K562 (cell line): ENCODE data around the gene TMEM147. TPM values are rescaled to one million over a fixed set of nuclear protein-coding genes. Genes with fewer than 3 reads are reported as not detected.

Source experiments
- ARHGAP35 ChIP-seq: fragments of 450-650 bp; IDR thresholded peaks from 2 replicates; pipeline ENCODE4 v1.6.1; 2018; ENCODE audit not compliant: partially characterized antibody
- ARNT ChIP-seq, 2 experiments: fragments of 450-650 bp; IDR thresholded peaks; 2 replicates each; pipeline ENCODE4 v1.6.1; 2016; ENCODE audit warnings: mild to moderate bottlenecking in 1 of 2
- ATF7 ChIP-seq: fragments of 450-650 bp; IDR thresholded peaks from 2 replicates; pipeline ENCODE4 v1.7.1; 2014; ENCODE audit warnings: mild to moderate bottlenecking, moderate library complexity
- EP400 ChIP-seq: fragments of 450-650 bp; IDR thresholded peaks from 2 replicates; pipeline ENCODE4 v1.6.1; 2017; ENCODE audit warnings: antibody characterized with exemption, mild to moderate bottlenecking, moderate library complexity
- HNRNPUL1 ChIP-seq: fragments of 200-400 bp; formaldehyde crosslinking; IDR thresholded peaks from 2 replicates; pipeline ENCODE4 v1.6.1; 2017; ENCODE audit warnings: low read length
- KLF6 ChIP-seq: fragments of 250-450 bp; sonication (Bioruptor Pico); IDR thresholded peaks from 2 replicates; pipeline ENCODE4 v1.4.0; 2020; ENCODE audit warnings: mild to moderate bottlenecking, moderate library complexity, borderline replicate concordance
- PHF21A ChIP-seq: fragments of 450-650 bp; IDR thresholded peaks from 2 replicates; pipeline ENCODE4 v1.6.1; 2017; ENCODE audit warnings: low read depth, borderline replicate concordance
- POLR2AphosphoS2 ChIP-seq: IDR thresholded peaks from 2 replicates; pipeline ENCODE4 v1.6.1; 2012; ENCODE audit warnings: low read length, improper control_type of control experiment
- SAP30 ChIP-seq: fragments of 200-600 bp; sonication (generic); IDR thresholded peaks from 2 replicates; pipeline ENCODE4 v1.6.1; 2012; ENCODE audit warnings: borderline replicate concordance, low read depth, mild to moderate bottlenecking, moderate library complexity, low read length, control low read depth, inconsistent platforms; ENCODE audit not compliant: insufficient read depth, poor library complexity, severe bottlenecking
- TAF15 ChIP-seq: fragments of 200-400 bp; formaldehyde crosslinking; IDR thresholded peaks from 2 replicates; pipeline ENCODE4 v1.6.1; 2017; ENCODE audit warnings: mild to moderate bottlenecking, low read depth, low read length, moderate library complexity
- ZNF644 ChIP-seq: fragments of 200-800 bp; sonication (Bioruptor generic); IDR thresholded peaks from 2 replicates; pipeline ENCODE4 v1.6.1; 2016; ENCODE audit warnings: low read depth, missing genetic modification characterization, missing compliant biosample characterization
- ZNF668 ChIP-seq: fragments of 250-450 bp; sonication (Bioruptor Pico); IDR thresholded peaks from 2 replicates; pipeline ENCODE4 v1.8.0; 2022; ENCODE audit warnings: mild to moderate bottlenecking, inconsistent platforms
- polyA plus RNA-seq, 8 experiments: library from polyadenylated mRNA; depleted of rRNA in 4 of 8; stranded (reverse) in 5 of 8; unstranded in 3 of 8; fragments of >200 nt; fragmentation: Nextera tagmentation in 2 of 8; fragmentation: Illumina TruSeq in 1 of 8; extraction: Ambion mirVana in 2 of 8; extraction: Trizol in 1 of 8; gene quantifications; 2 replicates each; pipeline versions ENCODE4 v1.2.1 to v1.2.3, GENCODE V29; 2011 to 2014; ENCODE audit warnings: inconsistent platforms in 1 of 8, missing spikeins in 1 of 8
- total RNA-seq, 7 experiments: library from RNA; depleted of rRNA in 6 of 7; stranded (reverse); fragments of >200 nt in 6 of 7; fragmentation: Illumina TruSeq in 2 of 7; extraction: Trizol in 2 of 7; gene quantifications; 2 replicates each; pipeline versions ENCODE4 v1.2.1 to v1.2.3, GENCODE V29; 2011 to 2021; ENCODE audit warnings: low replicate concordance in 1 of 7
- TF ChIP-seq, protein P1 (sequence below): IDR thresholded peaks from 3 replicates; pipeline ENCODE4 v1.6.1; 2011; ENCODE audit warnings: borderline replicate concordance, mild to moderate bottlenecking; ENCODE audit not compliant: insufficient read length, insufficient read depth
- TF ChIP-seq, protein P2 (sequence below), 2 experiments: fragments of 450-650 bp in 1 of 2; sonication (generic) in 1 of 2; formaldehyde crosslinking in 1 of 2; IDR thresholded peaks; 2 replicates each; pipeline versions ENCODE4 v1.7.1 to v1.9.0; 2016 to 2022; ENCODE audit warnings: inconsistent platforms in 1 of 2, mild to moderate bottlenecking in 1 of 2, missing genetic modification reagents in 1 of 2
- TF ChIP-seq, protein P3 (sequence below): fragments of 250-450 bp; sonication (Bioruptor Pico); IDR thresholded peaks from 2 replicates; pipeline ENCODE4 v1.4.0; 2020; ENCODE audit warnings: mild to moderate bottlenecking

Gene TMEM147
- total and polyA plus RNA-seq, 9 of the 15 experiments (the other 6 are each of a cell fraction or from before 2014, with no cell fraction given): 73.8 to 194 (median 142) TPM

DNA sequence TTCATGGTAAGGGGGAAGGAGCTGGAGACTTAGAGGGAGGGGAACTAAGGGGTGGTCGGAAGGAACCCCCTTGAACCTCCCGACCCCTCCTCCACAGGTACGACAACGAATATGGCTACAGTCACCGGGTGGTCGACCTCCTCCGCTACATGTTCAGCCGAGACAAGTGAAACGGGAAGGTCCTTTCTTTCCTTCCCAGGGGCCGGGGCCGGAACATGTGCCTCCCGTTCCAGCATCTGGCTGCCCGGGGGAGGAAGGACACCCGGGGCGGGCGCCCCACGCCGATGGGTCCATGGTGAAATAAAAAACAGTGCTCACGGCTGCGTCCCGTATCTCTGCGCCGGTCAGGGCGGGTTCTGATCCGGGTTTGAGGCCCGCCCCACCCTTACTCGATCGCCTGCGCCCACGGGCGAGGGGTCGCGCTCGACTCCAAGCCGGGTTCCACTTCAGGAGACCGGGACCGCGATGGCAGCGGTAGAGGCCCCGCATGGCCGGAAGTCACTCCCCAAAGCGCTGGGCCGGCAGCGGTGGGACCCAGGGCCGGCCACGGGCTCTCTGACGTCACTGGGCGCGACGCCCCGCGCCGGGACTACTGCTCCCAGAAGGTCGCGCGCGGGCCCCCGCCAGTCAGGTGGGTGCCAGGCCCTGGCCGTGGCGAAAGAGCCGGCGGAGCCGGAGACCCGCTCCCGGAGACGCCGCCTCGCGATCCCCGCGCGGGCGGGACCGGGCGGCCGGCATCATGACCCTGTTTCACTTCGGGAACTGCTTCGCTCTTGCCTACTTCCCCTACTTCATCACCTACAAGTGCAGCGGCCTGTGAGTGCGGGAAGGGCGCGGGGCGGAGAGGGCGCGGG lies at the start of gene TMEM147 (continued):
- TF ChIP-seq, protein P1, sequence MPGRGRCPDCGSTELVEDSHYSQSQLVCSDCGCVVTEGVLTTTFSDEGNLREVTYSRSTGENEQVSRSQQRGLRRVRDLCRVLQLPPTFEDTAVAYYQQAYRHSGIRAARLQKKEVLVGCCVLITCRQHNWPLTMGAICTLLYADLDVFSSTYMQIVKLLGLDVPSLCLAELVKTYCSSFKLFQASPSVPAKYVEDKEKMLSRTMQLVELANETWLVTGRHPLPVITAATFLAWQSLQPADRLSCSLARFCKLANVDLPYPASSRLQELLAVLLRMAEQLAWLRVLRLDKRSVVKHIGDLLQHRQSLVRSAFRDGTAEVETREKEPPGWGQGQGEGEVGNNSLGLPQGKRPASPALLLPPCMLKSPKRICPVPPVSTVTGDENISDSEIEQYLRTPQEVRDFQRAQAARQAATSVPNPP: no peak
- TF ChIP-seq HNRNPUL1 (no peak), ATF7 (peak; percentile 92), ZNF668 (no peak), ARHGAP35 (no peak), TAF15 (no peak), EP400 (peak; percentile 92), POLR2AphosphoS2 (no peak), ARNT (IDR thresholded peaks at IDR 0.05) (no peak), PHF21A (no peak), ZNF644 (tag) (no peak), KLF6 (CRISPR knock-in tag) (peak; percentile 22; the same call in 1 of the 2 replicates), SAP30 (peak; percentile 86)
- TF ChIP-seq, protein P2, sequence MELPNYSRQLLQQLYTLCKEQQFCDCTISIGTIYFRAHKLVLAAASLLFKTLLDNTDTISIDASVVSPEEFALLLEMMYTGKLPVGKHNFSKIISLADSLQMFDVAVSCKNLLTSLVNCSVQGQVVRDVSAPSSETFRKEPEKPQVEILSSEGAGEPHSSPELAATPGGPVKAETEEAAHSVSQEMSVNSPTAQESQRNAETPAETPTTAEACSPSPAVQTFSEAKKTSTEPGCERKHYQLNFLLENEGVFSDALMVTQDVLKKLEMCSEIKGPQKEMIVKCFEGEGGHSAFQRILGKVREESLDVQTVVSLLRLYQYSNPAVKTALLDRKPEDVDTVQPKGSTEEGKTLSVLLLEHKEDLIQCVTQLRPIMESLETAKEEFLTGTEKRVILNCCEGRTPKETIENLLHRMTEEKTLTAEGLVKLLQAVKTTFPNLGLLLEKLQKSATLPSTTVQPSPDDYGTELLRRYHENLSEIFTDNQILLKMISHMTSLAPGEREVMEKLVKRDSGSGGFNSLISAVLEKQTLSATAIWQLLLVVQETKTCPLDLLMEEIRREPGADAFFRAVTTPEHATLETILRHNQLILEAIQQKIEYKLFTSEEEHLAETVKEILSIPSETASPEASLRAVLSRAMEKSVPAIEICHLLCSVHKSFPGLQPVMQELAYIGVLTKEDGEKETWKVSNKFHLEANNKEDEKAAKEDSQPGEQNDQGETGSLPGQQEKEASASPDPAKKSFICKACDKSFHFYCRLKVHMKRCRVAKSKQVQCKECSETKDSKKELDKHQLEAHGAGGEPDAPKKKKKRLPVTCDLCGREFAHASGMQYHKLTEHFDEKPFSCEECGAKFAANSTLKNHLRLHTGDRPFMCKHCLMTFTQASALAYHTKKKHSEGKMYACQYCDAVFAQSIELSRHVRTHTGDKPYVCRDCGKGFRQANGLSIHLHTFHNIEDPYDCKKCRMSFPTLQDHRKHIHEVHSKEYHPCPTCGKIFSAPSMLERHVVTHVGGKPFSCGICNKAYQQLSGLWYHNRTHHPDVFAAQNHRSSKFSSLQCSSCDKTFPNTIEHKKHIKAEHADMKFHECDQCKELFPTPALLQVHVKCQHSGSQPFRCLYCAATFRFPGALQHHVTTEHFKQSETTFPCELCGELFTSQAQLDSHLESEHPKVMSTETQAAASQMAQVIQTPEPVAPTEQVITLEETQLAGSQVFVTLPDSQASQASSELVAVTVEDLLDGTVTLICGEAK (IDR thresholded peaks at IDR 0.05): peak; percentile 73; the same call in 1 of the 2 replicates
- TF ChIP-seq, protein P2 (CRISPR knock-in tag; IDR thresholded peaks at IDR 0.05): no peak
- TF ChIP-seq, protein P3, sequence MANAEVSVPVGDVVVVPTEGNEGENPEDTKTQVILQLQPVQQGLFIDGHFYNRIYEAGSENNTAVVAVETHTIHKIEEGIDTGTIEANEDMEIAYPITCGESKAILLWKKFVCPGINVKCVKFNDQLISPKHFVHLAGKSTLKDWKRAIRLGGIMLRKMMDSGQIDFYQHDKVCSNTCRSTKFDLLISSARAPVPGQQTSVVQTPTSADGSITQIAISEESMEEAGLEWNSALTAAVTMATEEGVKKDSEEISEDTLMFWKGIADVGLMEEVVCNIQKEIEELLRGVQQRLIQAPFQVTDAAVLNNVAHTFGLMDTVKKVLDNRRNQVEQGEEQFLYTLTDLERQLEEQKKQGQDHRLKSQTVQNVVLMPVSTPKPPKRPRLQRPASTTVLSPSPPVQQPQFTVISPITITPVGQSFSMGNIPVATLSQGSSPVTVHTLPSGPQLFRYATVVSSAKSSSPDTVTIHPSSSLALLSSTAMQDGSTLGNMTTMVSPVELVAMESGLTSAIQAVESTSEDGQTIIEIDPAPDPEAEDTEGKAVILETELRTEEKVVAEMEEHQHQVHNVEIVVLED: peak; percentile 56
